ENCODE data around the gene RALGPS1.

The RALGPS1 gene

DNA sequence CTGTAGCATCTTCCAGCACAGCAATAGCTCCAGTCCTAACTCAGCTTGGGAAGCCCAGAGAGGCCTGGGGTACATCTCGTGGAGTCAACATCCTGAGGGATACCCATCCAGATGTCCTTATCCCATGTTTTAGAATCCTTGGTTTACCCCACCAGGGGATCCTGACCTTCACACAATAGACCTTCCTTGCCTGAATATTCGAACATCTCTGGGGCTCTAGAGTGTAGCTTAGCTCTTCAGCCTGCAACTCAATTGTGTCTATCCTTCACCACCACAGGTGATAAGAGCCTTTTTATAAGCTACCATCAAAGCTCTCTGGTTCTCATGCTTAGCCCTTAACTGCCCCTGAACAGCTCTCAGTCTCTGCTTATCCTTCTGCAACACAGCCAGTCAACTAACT, 7.5 kb upstream of the RALGPS1 start:
- no peak for DNase-seq (ENCODE audit: low read depth)

GRCh38 chr9:126915281-126915816, 767 bp downstream of the RALGPS1 start:
- peak; percentile 1 for DNase-seq (ENCODE audit: low read depth)

DNA sequence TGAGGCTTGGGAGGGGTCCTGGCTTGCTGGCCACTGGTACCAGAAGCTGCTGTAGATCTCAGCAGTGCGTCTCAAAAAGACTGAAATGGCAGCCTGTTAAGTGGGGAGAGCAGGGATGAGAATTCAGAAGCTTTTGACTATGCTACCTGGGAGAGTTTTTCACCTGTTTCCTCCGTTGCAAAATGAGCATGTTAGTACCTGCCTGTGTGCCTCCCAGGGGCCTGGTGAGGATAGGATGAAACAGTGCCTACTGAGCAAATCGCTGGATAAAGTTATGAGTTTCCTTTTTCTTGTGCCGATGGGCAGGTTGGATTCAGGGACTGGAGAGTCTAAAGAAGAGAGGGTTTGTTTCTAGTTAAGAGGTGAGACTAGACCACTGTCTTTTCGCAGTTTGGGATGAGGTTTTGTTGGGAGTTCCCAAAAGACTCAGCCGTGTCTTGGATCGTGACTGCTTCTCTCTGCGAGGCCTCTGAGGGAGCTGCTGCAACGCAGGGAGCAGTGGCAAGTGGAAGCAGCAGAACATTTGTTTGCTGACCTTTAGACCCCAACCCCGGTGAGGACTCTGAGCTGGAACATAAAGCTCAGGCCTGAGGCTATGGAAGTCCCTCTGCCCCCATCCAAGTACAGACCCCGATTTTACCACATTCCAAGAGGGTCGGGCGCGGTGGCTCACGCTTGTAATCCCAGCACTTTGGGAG, 1.4 kb downstream of the RALGPS1 start:
- DNase-seq (ENCODE audit: low read depth): no peak

GRCh38 chr9:126916909-126917308, 2.3 kb downstream of the RALGPS1 start:
- no peak for DNase-seq (ENCODE audit: low read depth)

DNA sequence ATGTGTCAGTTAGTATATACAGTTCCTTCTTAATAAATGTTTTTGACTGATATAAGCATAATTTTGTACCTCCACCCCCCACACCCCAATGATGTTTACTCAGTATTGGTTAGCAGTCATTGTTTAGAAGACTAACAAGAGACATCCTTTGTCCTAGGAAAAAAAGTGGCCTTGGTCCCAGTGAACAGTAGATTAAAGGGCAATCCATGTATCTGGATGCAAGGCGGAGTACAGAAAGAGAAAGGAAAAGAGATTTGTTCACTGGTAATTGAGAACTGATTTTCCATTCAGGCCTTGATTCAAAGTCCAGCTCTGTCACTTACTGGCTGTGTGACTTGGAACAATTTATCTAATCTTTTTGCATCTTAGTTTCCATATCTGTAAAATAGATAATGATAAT, 4.6 kb downstream of the RALGPS1 start:
- no peak for DNase-seq (ENCODE audit: low read depth)

DNA sequence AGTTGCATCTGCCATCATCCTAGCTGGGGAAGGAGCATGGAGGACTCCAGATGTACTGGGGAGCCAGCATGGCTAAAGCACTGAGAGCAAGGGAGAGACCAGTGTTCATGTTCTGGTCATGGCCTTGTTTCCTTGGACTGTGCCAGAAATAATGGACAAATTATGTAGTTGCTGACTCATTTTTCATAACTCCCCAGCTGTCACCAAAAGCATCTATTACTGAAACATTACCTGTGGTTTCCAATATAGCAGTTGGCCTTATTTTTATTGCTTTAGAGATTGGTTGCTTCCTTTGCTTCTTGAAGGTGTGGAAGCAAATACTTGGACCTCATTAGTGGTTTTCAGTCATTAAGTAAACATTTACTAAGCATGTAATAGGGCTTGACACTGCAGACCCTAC, 11.3 kb downstream of the RALGPS1 start:
- no peak for DNase-seq (ENCODE audit: low read depth)

GRCh38 chr9:126926364-126926763, 11.8 kb downstream of the RALGPS1 start:
- DNase-seq (ENCODE audit: low read depth): no peak

GRCh38 chr9:126927419-126927818, 12.8 kb downstream of the RALGPS1 start:
- DNase-seq (ENCODE audit: low read depth): no peak

- DNase-seq (ENCODE audit: low read depth): no peak
Measured at GRCh38 chr9:126932871-126933321, 18.3 kb downstream of the RALGPS1 start.

- DNase-seq (ENCODE audit: low read depth): no peak
Measured at GRCh38 chr9:126933334-126933980, 18.9 kb downstream of the RALGPS1 start.

GRCh38 chr9:126934441-126934840, 19.9 kb downstream of the RALGPS1 start:
- no peak for DNase-seq (ENCODE audit: low read depth)

GRCh38 chr9:126935630-126936029, 21.0 kb downstream of the RALGPS1 start:
- no peak for DNase-seq (ENCODE audit: low read depth)

DNA sequence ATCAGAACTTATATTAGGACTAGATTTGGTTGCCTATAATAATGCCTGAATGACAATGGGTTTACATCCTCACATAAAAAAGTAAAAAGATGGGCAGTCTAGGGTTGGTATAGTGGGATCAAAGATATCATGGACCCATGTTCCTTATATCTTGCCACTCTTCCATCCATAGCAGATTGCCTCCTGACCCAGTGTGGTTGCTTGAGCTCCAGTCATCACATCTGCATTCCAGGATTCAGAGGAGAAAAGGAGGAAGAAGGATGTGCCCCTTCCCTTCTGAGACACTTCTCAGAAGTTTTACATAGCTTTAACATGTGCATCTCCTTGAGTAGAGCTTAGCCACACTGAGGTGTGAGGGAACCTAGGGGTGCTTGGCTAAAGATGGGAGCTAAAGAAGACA, 22.9 kb downstream of the RALGPS1 start:
- DNase-seq (ENCODE audit: low read depth): no peak

- DNase-seq (ENCODE audit: low read depth): no peak
Measured at GRCh38 chr9:126938327-126938726, 23.7 kb downstream of the RALGPS1 start.

GRCh38 chr9:126939821-126940221, 25.2 kb downstream of the RALGPS1 start:
- DNase-seq (ENCODE audit: low read depth): no peak

DNA sequence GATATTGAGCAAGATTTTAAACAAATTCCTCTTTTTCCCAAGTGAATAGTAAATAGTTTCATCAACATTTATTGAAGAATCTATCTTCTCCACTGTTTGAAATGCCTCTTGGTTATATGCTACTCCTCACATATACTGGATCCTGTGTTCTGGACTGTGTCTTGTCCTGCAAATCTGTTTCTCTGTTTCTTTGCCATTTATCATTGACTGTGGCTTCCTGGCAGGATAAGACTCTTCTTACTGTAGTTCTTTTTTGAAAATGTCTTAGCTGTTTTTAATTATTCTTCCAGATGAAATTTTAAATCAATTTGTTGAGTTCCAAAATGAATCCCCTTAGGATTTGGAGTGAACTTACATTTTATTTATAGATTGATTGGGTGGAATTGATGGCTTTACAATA, 27.8 kb downstream of the RALGPS1 start:
- no peak for DNase-seq (ENCODE audit: low read depth)

- DNase-seq (ENCODE audit: low read depth): no peak
Measured at GRCh38 chr9:126945682-126946081, 31.1 kb downstream of the RALGPS1 start.

- no peak for DNase-seq (ENCODE audit: low read depth)
Measured at GRCh38 chr9:126947529-126947928, 32.9 kb downstream of the RALGPS1 start.

GRCh38 chr9:126952205-126952977, 37.8 kb downstream of the RALGPS1 start:
- DNase-seq (ENCODE audit: low read depth): no peak

- DNase-seq (ENCODE audit: low read depth): no peak
Measured at GRCh38 chr9:126953041-126953809, 38.6 kb downstream of the RALGPS1 start.

DNA sequence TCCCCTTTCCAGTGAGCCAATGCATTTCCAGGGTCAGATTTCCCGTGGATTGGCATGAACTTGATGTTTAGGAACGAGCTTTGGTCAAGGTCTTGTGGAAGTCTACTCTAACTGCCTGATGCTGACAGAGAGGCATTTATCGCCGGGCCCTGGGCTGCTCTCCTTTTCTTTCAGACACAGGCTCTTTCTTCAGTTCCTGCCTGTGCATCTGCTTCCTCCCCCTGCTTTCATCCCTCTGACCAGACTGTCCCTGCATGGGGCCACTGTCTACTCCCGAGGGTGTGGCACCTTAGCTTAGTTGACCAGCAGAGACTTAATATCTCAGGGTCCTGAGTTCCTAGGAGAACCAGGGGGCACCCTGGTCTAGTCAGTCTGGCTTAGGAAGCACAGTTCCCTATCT, 41.2 kb downstream of the RALGPS1 start:
- DNase-seq (ENCODE audit: low read depth): no peak

All from stimulated activated CD8-positive, alpha-beta memory T cell treated with anti-CD3 and anti-CD28 coated beads, Interleukin-15, amount 100 ng/mL, for 1 hour (primary cell).